NOMO-1 (cell line): Measurements from ENCODE around the gene CDH4.

Source experiments
- DNase-seq, 2 experiments: peaks; one replicate each; lab custom pipeline; 2025; ENCODE audit not compliant: unreplicated experiment in 2 of 2; lab: John Stamatoyannopoulos, UW

The CDH4 gene

GRCh38 chr20:61753316-61753942 is 501.4 kb downstream of the CDH4 start:
- no peak for DNase-seq

GRCh38 chr20:61753987-61754956 is 502.2 kb downstream of the CDH4 start:
- no peak for DNase-seq

GRCh38 chr20:61754976-61755778 is 503.1 kb downstream of the CDH4 start:
- peak in 1 of 2 experiments; percentile 0 for DNase-seq

GRCh38 chr20:61755971-61756845 is 504.1 kb downstream of the CDH4 start:
- no peak for DNase-seq

GRCh38 chr20:61756966-61757677 is 505.1 kb downstream of the CDH4 start:
- no peak for DNase-seq

GRCh38 chr20:61757678-61758563 is 505.9 kb downstream of the CDH4 start:
- DNase-seq, result no peak

- DNase-seq, result no peak
Measured at GRCh38 chr20:61758564-61759200, 506.6 kb downstream of the CDH4 start.

GRCh38 chr20:61759286-61760065 is 507.4 kb downstream of the CDH4 start:
- no peak for DNase-seq

- DNase-seq, result no peak
Measured at GRCh38 chr20:61760321-61760720, 508.3 kb downstream of the CDH4 start.

- no peak for DNase-seq
Measured at GRCh38 chr20:61760731-61761130, 508.7 kb downstream of the CDH4 start.

GRCh38 chr20:61761453-61762166 is 509.5 kb downstream of the CDH4 start:
- no peak for DNase-seq

GRCh38 chr20:61762167-61762710 is 510.2 kb downstream of the CDH4 start:
- no peak for DNase-seq

GRCh38 chr20:61762886-61763739 is 511.1 kb downstream of the CDH4 start:
- no peak for DNase-seq

GRCh38 chr20:61763740-61764400 is 511.8 kb downstream of the CDH4 start:
- DNase-seq, result no peak

GRCh38 chr20:61764471-61765025 is 512.5 kb downstream of the CDH4 start:
- DNase-seq, result no peak
